ENCODE results near the gene TUT1. TPM values are rescaled to one million over a fixed set of nuclear protein-coding genes. Genes with fewer than 3 reads are reported as not detected.

The TUT1 gene
- total RNA-seq, 1 experiment from 2014 or later: 40.0 TPM

DNA sequence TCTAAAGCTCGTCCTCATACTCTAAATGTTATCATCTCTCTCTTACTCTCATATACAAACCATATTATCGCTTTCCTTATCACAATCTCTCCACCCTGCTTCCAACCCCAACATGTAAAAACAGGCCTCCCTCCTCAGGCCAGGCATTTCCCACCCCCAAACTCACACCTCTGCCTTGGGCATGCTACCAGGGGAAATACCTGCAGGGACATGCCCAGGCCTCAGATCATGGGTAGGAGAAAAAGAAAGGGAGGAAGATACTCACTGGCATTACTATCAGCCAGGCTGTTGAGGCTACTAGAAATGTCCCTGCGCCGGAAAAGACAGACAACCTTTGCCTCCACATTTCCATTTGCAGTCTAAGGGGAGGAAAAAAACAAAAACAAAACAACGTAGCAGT is 8.6 kb upstream of the TUT1 start:
- ChIA-PET CTCF (interaction anchor here (0.6 to 8.9 kb wide), 6 partner anchors 7 to 175 kb away, joined by 3 to 74 read pairs (median 5); partner anchors contain the start of genes BSCL2, EML3, GNG3 and ROM1), POLR2A (interaction anchor here (0.5 to 3.1 kb wide), 6 partner anchors 8 to 241 kb away, joined by 3 to 53 read pairs (median 10); partner anchors contain the start of genes B3GAT3, C11orf98, CSKMT and EEF1G)
- Mint-ChIP-seq H3K27ac (peak overlapping the region; percentile 26), H3K36me3 (peaks cover 53% of the 10 kb centered on the region), H3K9me3 (no peaks in the 10 kb centered on the region), H3K27me3 (ENCODE audit: low read depth) (peaks cover 24% of the 10 kb centered on the region), H3K4me1 (peaks cover 40% of the 10 kb centered on the region), H3K4me3 (peak overlapping the region; percentile 91)
- ATAC-seq (no peak), DNase-seq (ENCODE audit: low spot score) (no peak)
- TF ChIP-seq ATF1 (CRISPR knock-in tag; IDR thresholded peaks at IDR 0.05): no peak
- no peak for TF ChIP-seq SMAD4 (CRISPR knock-in tag; IDR thresholded peaks at IDR 0.05)
- no peak for TF ChIP-seq MYBL2 (CRISPR knock-in tag; IDR thresholded peaks at IDR 0.05)

DNA sequence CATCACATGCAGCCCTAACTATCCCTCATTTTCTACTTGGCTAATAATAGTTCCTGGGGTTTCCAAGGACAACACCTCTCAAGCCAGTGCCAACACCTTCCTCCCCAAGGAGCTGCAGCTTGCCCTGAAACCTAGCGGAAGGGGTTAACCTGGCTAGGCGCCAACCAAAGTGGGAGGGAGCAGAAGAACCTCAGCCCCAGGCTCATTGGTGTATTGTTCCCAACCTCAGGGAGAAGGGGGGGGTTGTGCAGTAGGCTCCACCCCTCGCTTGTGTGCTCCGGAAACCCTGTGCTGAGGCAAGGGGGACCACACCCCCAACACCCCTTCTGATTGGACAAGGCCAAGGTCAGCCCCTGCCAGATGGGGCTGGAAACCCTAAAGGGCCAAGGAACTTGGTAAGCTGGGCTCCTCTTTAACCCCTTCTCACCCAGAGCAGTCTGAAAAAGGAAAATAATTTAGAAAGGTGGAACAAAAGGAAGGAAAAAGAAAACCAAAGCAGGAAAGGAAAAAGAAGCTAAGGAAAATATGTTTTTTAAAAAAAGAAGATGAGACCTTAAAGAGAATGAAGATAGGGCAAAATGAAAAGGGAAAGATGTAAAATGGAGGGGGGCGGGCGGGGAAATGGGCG is 7.9 kb upstream of the TUT1 start:
- ChIA-PET POLR2A (interaction anchor here (0.6 to 3.1 kb wide), 4 partner anchors 7 to 108 kb away, joined by 3 to 53 read pairs (median 6); partner anchors contain the start of genes C11orf98, CSKMT, GNG3 and TUT1), CTCF (interaction anchor here (0.6 to 1.3 kb wide), 4 partner anchors 8 to 174 kb away, joined by 3 to 7 read pairs (median 4); partner anchors contain the start of gene EML3)
- H3K36me3 Mint-ChIP-seq: peaks cover 58% of the 10 kb centered on the region
- peaks cover 32% of the 10 kb centered on the region for H3K4me1 Mint-ChIP-seq
- peak; percentile 60 for ATAC-seq
- DNase-seq (ENCODE audit: low spot score): peak; percentile 94
- H3K4me3 Mint-ChIP-seq: peak overlapping the region; percentile 69
- H3K27me3 Mint-ChIP-seq (ENCODE audit: low read depth): peaks cover 19% of the 10 kb centered on the region
- no peaks in the 10 kb centered on the region for H3K9me3 Mint-ChIP-seq
- H3K27ac Mint-ChIP-seq: peak overlapping the region; percentile 34; the same call in 1 of the 2 replicates
- TF ChIP-seq IRF2 (CRISPR knock-in tag; IDR thresholded peaks at IDR 0.05; ENCODE audit: borderline replicate concordance, low read depth) (no peak), ZNF263 (CRISPR knock-in tag; IDR thresholded peaks at IDR 0.05; ENCODE audit: low read depth) (no peak), ZNF121 (CRISPR knock-in tag; IDR thresholded peaks at IDR 0.05) (no peak), GABPB1 (CRISPR knock-in tag; IDR thresholded peaks at IDR 0.05) (no peak; the same call in 1 of the 2 replicates), JUN (CRISPR knock-in tag; IDR thresholded peaks at IDR 0.05) (no peak), ZNF671 (CRISPR knock-in tag; IDR thresholded peaks at IDR 0.05) (no peak), SP1 (CRISPR knock-in tag; conservative IDR thresholded peaks at IDR 0.05) (peak; percentile 72), NR1H2 (CRISPR knock-in tag; IDR thresholded peaks at IDR 0.05) (no peak), ESRRA (CRISPR knock-in tag; IDR thresholded peaks at IDR 0.05; ENCODE audit: borderline replicate concordance) (no peak), ZNF232 (CRISPR knock-in tag; IDR thresholded peaks at IDR 0.05) (no peak), NFYB (CRISPR knock-in tag; conservative IDR thresholded peaks at IDR 0.05; ENCODE audit: low read depth) (peak; percentile 44), NR2C2 (CRISPR knock-in tag; IDR thresholded peaks at IDR 0.05) (no peak), NFATC4 (CRISPR knock-in tag; IDR thresholded peaks at IDR 0.05) (no peak), ZNF396 (CRISPR knock-in tag; IDR thresholded peaks at IDR 0.05; ENCODE audit: borderline replicate concordance) (no peak)
- TF ChIP-seq, protein P1, sequence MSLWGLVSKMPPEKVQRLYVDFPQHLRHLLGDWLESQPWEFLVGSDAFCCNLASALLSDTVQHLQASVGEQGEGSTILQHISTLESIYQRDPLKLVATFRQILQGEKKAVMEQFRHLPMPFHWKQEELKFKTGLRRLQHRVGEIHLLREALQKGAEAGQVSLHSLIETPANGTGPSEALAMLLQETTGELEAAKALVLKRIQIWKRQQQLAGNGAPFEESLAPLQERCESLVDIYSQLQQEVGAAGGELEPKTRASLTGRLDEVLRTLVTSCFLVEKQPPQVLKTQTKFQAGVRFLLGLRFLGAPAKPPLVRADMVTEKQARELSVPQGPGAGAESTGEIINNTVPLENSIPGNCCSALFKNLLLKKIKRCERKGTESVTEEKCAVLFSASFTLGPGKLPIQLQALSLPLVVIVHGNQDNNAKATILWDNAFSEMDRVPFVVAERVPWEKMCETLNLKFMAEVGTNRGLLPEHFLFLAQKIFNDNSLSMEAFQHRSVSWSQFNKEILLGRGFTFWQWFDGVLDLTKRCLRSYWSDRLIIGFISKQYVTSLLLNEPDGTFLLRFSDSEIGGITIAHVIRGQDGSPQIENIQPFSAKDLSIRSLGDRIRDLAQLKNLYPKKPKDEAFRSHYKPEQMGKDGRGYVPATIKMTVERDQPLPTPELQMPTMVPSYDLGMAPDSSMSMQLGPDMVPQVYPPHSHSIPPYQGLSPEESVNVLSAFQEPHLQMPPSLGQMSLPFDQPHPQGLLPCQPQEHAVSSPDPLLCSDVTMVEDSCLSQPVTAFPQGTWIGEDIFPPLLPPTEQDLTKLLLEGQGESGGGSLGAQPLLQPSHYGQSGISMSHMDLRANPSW (CRISPR knock-in tag; conservative IDR thresholded peaks at IDR 0.05; ENCODE audit: low read depth): no peak
- TF ChIP-seq, protein P2, sequence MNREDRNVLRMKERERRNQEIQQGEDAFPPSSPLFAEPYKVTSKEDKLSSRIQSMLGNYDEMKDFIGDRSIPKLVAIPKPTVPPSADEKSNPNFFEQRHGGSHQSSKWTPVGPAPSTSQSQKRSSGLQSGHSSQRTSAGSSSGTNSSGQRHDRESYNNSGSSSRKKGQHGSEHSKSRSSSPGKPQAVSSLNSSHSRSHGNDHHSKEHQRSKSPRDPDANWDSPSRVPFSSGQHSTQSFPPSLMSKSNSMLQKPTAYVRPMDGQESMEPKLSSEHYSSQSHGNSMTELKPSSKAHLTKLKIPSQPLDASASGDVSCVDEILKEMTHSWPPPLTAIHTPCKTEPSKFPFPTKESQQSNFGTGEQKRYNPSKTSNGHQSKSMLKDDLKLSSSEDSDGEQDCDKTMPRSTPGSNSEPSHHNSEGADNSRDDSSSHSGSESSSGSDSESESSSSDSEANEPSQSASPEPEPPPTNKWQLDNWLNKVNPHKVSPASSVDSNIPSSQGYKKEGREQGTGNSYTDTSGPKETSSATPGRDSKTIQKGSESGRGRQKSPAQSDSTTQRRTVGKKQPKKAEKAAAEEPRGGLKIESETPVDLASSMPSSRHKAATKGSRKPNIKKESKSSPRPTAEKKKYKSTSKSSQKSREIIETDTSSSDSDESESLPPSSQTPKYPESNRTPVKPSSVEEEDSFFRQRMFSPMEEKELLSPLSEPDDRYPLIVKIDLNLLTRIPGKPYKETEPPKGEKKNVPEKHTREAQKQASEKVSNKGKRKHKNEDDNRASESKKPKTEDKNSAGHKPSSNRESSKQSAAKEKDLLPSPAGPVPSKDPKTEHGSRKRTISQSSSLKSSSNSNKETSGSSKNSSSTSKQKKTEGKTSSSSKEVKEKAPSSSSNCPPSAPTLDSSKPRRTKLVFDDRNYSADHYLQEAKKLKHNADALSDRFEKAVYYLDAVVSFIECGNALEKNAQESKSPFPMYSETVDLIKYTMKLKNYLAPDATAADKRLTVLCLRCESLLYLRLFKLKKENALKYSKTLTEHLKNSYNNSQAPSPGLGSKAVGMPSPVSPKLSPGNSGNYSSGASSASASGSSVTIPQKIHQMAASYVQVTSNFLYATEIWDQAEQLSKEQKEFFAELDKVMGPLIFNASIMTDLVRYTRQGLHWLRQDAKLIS (CRISPR knock-in tag; IDR thresholded peaks at IDR 0.05; ENCODE audit: borderline replicate concordance): no peak
- TF ChIP-seq, protein P3, sequence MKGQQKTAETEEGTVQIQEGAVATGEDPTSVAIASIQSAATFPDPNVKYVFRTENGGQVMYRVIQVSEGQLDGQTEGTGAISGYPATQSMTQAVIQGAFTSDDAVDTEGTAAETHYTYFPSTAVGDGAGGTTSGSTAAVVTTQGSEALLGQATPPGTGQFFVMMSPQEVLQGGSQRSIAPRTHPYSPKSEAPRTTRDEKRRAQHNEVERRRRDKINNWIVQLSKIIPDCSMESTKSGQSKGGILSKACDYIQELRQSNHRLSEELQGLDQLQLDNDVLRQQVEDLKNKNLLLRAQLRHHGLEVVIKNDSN (CRISPR knock-in tag; IDR thresholded peaks at IDR 0.05): no peak
- TF ChIP-seq, protein P4, sequence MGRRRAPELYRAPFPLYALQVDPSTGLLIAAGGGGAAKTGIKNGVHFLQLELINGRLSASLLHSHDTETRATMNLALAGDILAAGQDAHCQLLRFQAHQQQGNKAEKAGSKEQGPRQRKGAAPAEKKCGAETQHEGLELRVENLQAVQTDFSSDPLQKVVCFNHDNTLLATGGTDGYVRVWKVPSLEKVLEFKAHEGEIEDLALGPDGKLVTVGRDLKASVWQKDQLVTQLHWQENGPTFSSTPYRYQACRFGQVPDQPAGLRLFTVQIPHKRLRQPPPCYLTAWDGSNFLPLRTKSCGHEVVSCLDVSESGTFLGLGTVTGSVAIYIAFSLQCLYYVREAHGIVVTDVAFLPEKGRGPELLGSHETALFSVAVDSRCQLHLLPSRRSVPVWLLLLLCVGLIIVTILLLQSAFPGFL (CRISPR knock-in tag; IDR thresholded peaks at IDR 0.05; ENCODE audit: borderline replicate concordance): no peak
- TF ChIP-seq, protein P5, sequence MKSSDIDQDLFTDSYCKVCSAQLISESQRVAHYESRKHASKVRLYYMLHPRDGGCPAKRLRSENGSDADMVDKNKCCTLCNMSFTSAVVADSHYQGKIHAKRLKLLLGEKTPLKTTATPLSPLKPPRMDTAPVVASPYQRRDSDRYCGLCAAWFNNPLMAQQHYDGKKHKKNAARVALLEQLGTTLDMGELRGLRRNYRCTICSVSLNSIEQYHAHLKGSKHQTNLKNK (CRISPR knock-in tag; IDR thresholded peaks at IDR 0.05): no peak
- TF ChIP-seq, protein P6, sequence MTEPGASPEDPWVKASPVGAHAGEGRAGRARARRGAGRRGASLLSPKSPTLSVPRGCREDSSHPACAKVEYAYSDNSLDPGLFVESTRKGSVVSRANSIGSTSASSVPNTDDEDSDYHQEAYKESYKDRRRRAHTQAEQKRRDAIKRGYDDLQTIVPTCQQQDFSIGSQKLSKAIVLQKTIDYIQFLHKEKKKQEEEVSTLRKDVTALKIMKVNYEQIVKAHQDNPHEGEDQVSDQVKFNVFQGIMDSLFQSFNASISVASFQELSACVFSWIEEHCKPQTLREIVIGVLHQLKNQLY (CRISPR knock-in tag; IDR thresholded peaks at IDR 0.05): no peak
- TF ChIP-seq, protein P7, sequence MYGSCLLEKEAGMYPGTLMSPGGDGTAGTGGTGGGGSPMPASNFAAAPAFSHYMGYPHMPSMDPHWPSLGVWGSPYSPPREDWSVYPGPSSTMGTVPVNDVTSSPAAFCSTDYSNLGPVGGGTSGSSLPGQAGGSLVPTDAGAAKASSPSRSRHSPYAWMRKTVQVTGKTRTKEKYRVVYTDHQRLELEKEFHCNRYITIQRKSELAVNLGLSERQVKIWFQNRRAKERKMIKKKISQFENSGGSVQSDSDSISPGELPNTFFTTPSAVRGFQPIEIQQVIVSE (CRISPR knock-in tag; IDR thresholded peaks at IDR 0.05; ENCODE audit: borderline replicate concordance): no peak
